Neural crest cell (in vitro differentiated cells): Measurements from ENCODE around the gene TSFM. TPM values are rescaled to one million over a fixed set of nuclear protein-coding genes. Genes with fewer than 3 reads are reported as not detected.

ENCODE experiments used
- DNase-seq: peaks from one replicate; pipeline ENCODE4 v3.0.0; 2021; ENCODE audit warnings: low read depth, mixed read lengths, low spot score
- H3K27ac Mint-ChIP-seq: one replicate; pipeline ENCODE4 v1.8.0; 2021; ENCODE audit warnings: mild to moderate bottlenecking, mixed read lengths; ENCODE audit not compliant: unreplicated experiment
- H3K27me3 Mint-ChIP-seq: 2 replicates; pipeline ENCODE4 v1.8.0; 2021; ENCODE audit warnings: low read depth, mild to moderate bottlenecking, mixed read lengths
- H3K36me3 Mint-ChIP-seq: 2 replicates; pipeline ENCODE4 v1.8.0; 2021; ENCODE audit warnings: low read depth, mild to moderate bottlenecking, mixed read lengths
- H3K4me1 Mint-ChIP-seq: 2 replicates; pipeline ENCODE4 v1.8.0; 2021; ENCODE audit warnings: mixed read lengths
- H3K4me3 Mint-ChIP-seq: one replicate; pipeline ENCODE4 v1.8.0; 2021; ENCODE audit warnings: mild to moderate bottlenecking, mixed read lengths
- H3K9me3 Mint-ChIP-seq: 2 replicates; pipeline ENCODE4 v1.8.0; 2021; ENCODE audit warnings: mixed read lengths
- CTCF ChIP-seq: fragments of 200-600 bp; sonication (generic); conservative IDR thresholded peaks from 2 replicates; pipeline ENCODE4 v1.5.0; 2021; ENCODE audit warnings: antibody characterized with exemption, mild to moderate bottlenecking
- total RNA-seq: library from RNA; stranded (reverse); gene quantifications from 2 replicates; pipeline ENCODE4 v1.2.1, GENCODE V29; 2021

The TSFM gene
- total RNA-seq, 1 donor from 2014 or later = 32.3 TPM

GRCh38 chr12:57797933-57798332 is 15.3 kb downstream of the TSFM start:
- DNase-seq = no peak
- Mint-ChIP-seq H3K4me3 (no peak overlapping the region), H3K27me3 (no peaks in the 10 kb centered on the region), H3K27ac (no peak overlapping the region), H3K9me3 (no peaks in the 10 kb centered on the region), H3K36me3 (peaks cover under 1% of the 10 kb centered on the region), H3K4me1 (no peaks in the 10 kb centered on the region)
- no peak for TF ChIP-seq CTCF

- H3K9me3 Mint-ChIP-seq = no peaks in the 10 kb centered on the region
- H3K4me3 Mint-ChIP-seq = no peak overlapping the region
- no peak for TF ChIP-seq CTCF
- H3K36me3 Mint-ChIP-seq = no peaks in the 10 kb centered on the region
- no peaks in the 10 kb centered on the region for H3K27me3 Mint-ChIP-seq
- DNase-seq = no peak
- no peaks in the 10 kb centered on the region for H3K4me1 Mint-ChIP-seq
- no peak overlapping the region for H3K27ac Mint-ChIP-seq
Measured at GRCh38 chr12:57800965-57801364, 18.4 kb downstream of the TSFM start.

GRCh38 chr12:57802607-57803006 is 20.0 kb downstream of the TSFM start:
- no peak overlapping the region for H3K4me3 Mint-ChIP-seq
- no peaks in the 10 kb centered on the region for H3K9me3 Mint-ChIP-seq
- no peaks in the 10 kb centered on the region for H3K4me1 Mint-ChIP-seq
- no peak for DNase-seq
- H3K36me3 Mint-ChIP-seq = no peaks in the 10 kb centered on the region
- TF ChIP-seq CTCF = no peak
- no peak overlapping the region for H3K27ac Mint-ChIP-seq
- no peaks in the 10 kb centered on the region for H3K27me3 Mint-ChIP-seq

- no peaks in the 10 kb centered on the region for H3K9me3 Mint-ChIP-seq
- H3K4me3 Mint-ChIP-seq = no peak overlapping the region
- no peaks in the 10 kb centered on the region for H3K36me3 Mint-ChIP-seq
- H3K27me3 Mint-ChIP-seq = no peaks in the 10 kb centered on the region
- peak; percentile 76 for TF ChIP-seq CTCF
- DNase-seq = peak; percentile 40
- no peak overlapping the region for H3K27ac Mint-ChIP-seq
- no peaks in the 10 kb centered on the region for H3K4me1 Mint-ChIP-seq
Measured at GRCh38 chr12:57803319-57803893, 20.8 kb downstream of the TSFM start.

GRCh38 chr12:57806677-57807076 is 24.1 kb downstream of the TSFM start:
- no peak for TF ChIP-seq CTCF
- no peak for DNase-seq
- no peak overlapping the region for H3K27ac Mint-ChIP-seq
- no peaks in the 10 kb centered on the region for H3K27me3 Mint-ChIP-seq
- no peaks in the 10 kb centered on the region for H3K9me3 Mint-ChIP-seq
- H3K36me3 Mint-ChIP-seq = no peaks in the 10 kb centered on the region
- no peak overlapping the region for H3K4me3 Mint-ChIP-seq
- no peaks in the 10 kb centered on the region for H3K4me1 Mint-ChIP-seq
